Keratinocyte (primary cell): ENCODE measurements around the gene MINK1.

Source experiments
- CTCF ChIP-seq, 3 experiments: IDR thresholded peaks in 1 of 3; conservative IDR thresholded peaks in 1 of 3; optimal IDR thresholded peaks in 1 of 3; 2 replicates in 2 of 3; 3 replicates in 1 of 3; pipeline versions ENCODE3 to v1.5.1; 2011; ENCODE audit warnings: low read length in 3 of 3, mild to moderate bottlenecking in 3 of 3, moderate library complexity in 2 of 3, control low read depth in 1 of 3, inconsistent platforms in 1 of 3; ENCODE audit not compliant: insufficient read depth in 2 of 3; ENCODE audit errors: extremely low read depth in 1 of 3
- EZH2 ChIP-seq: IDR thresholded peaks from one replicate; pipeline ENCODE4 v1.6.1; 2012; ENCODE audit warnings: inconsistent platforms, mild to moderate bottlenecking, low read length, moderate library complexity

DNA sequence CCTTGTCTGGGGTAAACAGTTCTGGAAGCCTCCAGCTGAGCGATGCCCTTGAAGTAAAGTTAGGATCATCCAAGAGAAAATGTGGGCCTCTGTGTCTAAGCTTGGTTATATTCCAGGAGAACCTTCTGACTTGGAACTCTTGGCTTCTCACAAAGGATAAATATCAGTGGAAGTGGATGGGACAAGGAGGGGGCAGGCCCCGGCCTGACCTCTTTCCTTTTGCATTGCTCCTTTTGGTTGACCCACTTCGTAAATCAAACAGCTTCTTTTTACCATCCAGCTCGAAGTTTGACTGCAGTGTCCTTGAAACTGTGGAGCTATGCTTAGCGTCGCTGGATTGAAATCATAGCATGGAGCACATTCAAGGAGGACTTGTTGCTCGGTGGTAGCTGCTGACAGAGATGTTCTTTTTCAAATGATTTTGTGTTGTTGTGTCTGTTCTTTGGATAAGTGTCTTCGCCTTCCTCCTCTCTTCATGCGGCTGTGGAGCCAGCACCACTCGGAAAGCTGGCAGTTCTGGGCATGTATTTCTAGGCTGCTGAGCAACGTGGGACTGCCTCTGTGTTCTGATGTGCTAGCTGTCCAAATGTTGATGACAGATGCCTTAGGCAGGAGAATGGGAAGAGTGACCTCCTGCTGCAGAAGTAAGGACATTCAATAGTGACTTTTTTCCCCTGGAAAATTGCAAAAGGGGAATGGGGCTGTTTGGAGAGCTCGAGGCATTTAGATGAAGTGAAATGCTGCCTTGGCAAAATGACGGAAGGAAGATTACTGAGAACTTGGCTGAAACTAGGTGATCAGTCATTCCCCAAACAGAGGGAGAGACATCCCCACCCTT lies 4.5 kb downstream of the MINK1 start:
- no peak for TF ChIP-seq CTCF (optimal IDR thresholded peaks at IDR 0.05 in 1 of 3, IDR thresholded peaks at IDR 0.05 in 1 of 3, conservative IDR thresholded peaks at IDR 0.05 in 1 of 3; ENCODE audit: extremely low read depth in 1 of 3, insufficient read depth in 2 of 3, low read length in 3 of 3)
- no peak for TF ChIP-seq EZH2
